ENCODE measurements around the gene BSDC1.

The BSDC1 gene

DNA sequence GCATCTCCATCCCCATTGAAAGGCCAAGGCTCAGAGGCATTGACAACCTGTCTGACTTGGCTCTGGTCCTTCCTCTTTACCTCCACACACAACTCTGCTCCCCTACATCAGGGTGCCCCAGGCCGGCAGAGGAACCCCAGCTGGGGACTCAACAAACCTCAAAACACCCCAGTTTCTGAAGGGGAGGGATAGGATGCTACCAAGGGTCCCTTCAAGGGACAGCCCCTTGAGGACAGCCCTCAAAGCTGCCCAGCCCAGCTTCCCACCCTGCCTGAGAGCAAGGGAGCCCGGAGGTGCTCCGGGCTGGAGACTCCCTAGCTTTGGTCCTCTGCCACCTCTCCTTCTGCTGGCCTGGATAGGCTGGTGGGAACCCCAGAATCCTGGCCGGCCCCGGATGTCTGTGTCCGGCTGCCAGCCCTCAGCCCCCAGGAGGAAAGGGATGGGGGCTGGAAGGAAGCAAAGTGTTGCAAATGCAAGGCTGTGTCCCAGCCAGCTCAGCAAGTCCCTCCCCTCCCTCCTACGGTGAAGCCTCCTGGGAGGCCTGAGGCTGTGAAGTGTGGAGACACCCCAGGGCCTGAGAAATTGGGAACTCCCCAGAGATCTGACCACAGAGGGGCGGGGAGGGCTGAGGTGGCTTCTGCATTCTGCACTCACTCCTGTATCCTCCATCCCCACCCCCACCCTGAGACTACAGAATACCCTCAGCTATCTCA is 57.1 kb downstream of the BSDC1 start:
- no peak for DNase-seq (ENCODE audit: low spot score)

- DNase-seq (ENCODE audit: low spot score), result no peak
These were observed 57.7 kb downstream of the BSDC1 start for GRCh38 chr1:32336591-32336932.

DNA sequence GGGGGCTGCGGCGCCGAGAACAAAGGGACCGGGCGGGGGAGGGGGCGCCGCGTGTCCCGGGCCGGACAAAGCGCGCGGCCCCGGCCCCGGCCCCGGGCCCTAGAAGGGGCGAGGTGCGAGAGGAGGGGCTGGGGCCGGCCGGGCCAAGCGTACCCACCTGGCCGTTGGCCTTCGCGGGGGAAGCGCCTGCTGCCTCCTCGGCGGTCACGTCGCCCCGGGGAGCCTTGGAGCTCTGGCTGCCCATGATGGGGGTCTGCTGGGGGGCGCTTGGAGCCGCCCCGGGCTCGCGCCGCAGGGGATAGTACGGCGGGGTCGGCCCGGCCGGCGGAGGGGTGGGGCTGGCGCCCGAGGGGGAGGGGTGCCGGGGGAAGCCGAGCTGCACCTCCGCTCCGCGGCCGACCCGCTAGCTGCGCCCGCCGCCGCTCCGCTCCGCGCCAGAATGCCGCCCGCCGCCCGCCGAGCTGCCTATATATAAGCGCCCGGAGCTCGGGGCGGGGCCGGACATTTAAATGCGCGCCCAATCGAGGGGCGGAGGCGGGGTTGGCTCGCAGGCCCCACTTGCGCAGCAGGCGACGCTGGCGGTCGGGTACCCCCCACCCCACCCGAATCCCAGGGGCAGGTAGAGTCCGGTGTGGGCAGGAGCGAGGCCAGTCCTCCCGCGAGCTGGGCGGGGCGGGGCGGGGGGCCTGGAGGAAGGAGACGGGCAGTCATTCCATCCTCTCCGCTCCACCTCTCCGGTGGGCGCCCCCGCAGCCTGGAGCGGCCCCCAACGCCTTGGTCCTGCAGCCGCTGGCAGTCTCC is 58.3 kb downstream of the BSDC1 start, which contains the start of gene MARCKSL1:
MARCKSL1 (minus strand) TSS at position 444 of the 801 bp plus-strand sequence; CDS start at position 244, 200 bp downstream.
- peak; percentile 92 for DNase-seq (ENCODE audit: low spot score)

DNA sequence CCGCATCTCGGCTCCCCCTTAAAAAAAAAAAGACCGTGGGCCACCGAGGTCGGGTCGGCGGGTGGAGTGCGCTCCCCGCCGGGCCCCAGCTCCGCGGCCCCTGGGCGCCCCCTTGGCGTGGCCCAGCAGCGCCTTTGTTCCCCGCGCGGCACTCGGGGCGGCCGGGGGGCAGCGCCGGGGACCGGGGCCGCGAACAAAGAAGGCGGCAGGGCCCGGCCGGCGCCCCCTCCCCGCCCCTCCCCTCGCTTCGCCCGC is 58.8 kb downstream of the BSDC1 start:
- DNase-seq (ENCODE audit: low spot score), result no peak

DNA sequence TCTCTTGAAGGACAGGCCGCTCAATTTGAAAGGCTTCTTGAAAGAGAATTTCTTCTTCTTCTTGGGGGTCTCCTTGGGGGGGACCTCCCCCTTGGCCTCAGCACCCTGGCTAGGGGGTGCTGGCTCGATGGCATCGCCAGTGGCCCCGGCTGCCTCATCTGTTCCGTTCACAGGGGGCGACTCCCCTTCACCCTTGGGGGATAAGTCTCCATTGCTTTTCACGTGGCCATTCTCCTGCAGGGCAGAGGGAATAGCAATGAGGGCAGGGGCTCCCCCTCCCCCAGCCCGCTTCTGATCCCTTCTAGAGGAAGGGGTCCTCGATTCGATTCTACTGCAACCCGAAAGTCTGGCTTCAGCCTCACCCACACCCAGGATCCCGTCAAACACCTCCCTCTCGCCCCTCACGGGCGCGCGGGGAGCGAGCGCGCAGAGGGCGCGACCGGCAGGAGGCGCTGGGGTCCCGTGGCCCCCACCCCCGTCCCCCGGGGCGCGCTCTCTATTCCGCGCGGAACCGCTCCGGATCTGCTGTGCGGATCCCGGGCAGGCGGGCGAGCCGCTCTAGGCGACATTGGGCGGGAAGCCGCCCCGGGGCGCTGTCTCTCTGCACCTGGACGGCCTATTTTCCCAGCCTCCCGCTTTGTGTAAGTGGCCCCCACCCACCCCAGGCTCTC is 59.2 kb downstream of the BSDC1 start:
- DNase-seq (ENCODE audit: low spot score), result peak; percentile 73

GRCh38 chr1:32334274-32334861 is 59.9 kb downstream of the BSDC1 start:
- no peak for DNase-seq (ENCODE audit: low spot score)

GRCh38 chr1:32333251-32333963 is 60.8 kb downstream of the BSDC1 start:
- DNase-seq (ENCODE audit: low spot score), result no peak

DNA sequence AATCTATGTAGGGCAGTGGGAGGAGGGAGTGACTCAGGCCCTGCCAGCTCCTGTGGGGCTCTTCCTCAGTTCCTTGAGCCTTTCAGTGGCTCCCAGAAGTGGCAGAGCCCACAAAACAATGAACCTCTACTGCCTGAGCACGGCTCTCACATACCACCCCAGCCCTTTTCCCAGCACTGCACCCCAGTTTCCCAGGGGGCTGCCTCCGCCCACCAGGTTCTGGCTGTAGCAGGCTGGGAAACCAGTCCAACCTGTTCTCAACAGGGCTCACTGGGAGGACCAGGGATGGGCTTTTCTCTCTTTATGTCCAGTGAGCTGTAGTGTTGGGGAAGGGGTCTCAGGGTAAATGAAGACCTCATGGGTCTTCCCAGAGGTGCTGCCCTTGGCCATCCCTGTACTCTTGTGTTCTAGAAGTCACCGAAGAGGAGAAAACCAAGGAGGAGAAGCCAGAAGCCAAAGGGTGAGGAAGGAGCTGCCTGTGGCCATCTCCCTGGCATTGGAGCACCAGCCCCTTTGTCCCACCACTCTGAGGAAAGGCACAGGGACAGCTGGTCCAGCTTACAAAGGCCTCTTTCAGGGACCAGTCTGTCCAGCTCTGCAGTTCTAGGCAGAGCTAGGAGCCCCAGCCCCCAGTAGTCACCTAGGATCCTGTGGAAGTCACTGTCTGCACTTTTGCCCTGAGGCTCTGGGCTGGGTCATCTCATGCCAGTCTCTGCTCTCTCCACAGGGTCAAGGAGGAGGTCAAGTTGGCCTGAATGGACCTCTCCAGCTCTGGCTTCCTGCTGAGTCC is 61.8 kb downstream of the BSDC1 start:
- no peak for DNase-seq (ENCODE audit: low spot score)

- DNase-seq (ENCODE audit: low spot score), result peak; percentile 47
These were observed 62.7 kb downstream of the BSDC1 start for GRCh38 chr1:32331549-32331948.

DNA sequence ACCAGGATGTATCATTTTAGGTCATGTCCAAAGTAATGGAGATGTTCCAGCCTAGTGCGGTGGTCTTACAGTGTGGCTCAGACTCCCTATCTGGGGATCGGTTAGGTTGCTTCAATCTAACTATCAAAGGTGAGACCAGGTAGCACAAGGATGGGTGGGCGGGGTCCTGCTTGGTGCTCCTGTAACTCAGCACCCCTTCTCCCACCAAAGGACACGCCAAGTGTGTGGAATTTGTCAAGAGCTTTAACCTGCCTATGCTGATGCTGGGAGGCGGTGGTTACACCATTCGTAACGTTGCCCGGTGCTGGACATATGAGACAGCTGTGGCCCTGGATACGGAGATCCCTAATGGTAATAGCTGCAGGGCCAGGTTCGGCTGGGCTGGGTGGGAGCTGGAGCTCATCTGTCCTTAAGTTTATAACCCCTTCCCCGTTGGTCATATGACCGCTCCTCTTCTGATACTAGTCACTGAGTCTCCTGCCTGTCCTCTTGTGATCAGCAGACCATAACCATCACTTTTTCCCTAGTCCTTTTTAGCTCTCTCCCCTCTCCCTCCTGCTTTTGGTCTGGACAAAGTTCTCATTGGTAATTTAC is 63.6 kb downstream of the BSDC1 start:
- DNase-seq (ENCODE audit: low spot score), result no peak

DNA sequence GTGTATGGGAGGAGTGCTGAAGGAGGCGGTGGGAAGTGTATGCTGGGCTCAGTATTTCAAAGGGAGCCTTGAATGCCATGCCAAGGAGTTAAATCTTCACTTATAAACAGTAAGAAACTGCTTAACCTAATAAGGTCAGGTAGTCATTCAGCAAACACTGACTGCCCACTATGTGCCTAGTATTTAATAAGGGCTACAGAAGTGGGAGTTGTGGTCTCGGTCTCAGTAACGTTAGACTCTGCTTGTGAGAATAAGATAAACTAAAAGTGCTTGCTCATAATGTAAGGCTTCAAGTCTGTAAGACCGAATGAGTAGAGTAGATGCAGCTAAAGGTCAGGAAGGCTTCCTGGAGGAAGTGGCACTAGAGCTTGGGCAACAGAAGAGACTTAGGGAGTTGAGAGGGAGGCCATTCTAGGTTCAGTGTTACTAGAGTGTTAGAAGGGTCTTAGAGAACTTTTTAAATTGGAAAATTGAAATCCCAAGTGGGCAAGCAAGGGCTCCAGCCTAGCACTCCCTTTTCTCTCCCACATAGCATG is 64.2 kb downstream of the BSDC1 start:
- DNase-seq (ENCODE audit: low spot score), result no peak

DNA sequence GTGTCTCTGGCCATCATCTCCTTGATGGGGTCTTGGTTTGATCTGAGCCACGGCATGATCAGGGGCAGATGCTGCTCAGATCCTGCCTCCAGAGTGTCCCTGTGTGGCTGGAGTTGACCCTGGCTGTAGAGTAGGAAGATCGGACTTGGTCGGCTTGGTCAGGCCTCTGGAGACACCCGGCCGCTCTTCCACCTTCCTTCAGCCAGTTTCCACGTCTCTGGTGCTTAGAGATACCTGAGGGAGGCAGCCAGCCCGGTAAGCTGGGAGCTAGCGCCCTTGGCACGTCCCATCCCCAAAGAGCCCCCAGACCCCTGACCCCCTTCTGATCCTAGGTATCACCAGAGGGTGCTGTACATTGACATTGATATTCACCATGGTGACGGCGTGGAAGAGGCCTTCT is 67.0 kb downstream of the BSDC1 start:
- no peak for DNase-seq (ENCODE audit: low spot score)

- no peak for DNase-seq (ENCODE audit: low spot score)
These were observed 72.4 kb downstream of the BSDC1 start for GRCh38 chr1:32321712-32322291.

DNA sequence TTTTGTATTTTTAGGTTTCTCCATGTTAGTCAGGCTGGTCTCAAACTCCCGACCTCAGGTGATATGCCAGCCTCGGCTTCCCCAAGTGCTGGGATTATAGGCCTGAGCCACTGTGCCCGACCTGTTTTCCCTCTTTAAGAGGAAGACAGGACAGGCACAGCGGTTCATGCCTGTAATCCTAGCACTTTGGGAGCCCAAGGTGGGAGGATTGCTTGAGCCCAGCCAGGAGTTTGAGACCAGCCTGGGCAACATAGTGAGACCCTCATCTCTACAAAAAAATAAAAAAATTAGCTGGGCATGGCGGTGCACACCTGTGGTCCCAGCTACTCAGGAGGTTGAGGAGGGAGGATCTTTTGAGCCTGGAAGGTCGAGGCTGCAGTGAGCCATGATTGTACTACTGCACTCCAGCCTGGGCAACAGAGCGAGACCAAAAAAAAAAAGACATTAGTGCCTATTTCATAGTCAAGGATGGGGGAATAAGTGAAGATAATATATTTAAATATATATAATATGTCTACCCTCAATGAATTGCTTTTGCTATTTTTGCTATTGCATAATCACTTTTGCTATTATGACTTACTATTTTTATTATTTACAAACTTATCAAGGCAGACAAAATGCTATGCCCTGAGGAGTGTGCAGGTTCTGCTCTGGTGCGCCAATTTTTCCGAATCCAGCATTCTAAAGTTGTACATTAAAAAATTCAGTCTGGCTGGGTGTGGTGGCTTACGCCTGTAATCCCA is 75.9 kb downstream of the BSDC1 start:
- no peak for DNase-seq (ENCODE audit: low spot score)

GRCh38 chr1:32316903-32317277 is 77.4 kb downstream of the BSDC1 start:
- no peak for DNase-seq (ENCODE audit: low spot score)

Measured in ecto neural progenitor cell (in vitro differentiated cells).